H1 (cell line): ENCODE results near the gene MCM3AP. TPM values are rescaled to one million over a fixed set of nuclear protein-coding genes. Genes with fewer than 3 reads are reported as not detected.

Source experiments
- CTCF ChIA-PET: fragments of 300-600 bp; sonication (Branson Sonifier 250); formaldehyde crosslinking; loops from one replicate; lab custom pipeline; 2021; ENCODE audit not compliant: partially characterized antibody; lab: Charles Lee
- POLR2A ChIA-PET: fragments of 300-600 bp; sonication (Branson Sonifier 250); formaldehyde crosslinking; loops from one replicate; lab custom pipeline; 2021; ENCODE audit warnings: inconsistent platforms; ENCODE audit not compliant: partially characterized antibody; lab: Charles Lee
- DNase-seq, 2 experiments: peaks; one replicate each; pipeline versions ENCODE4 v3.0.0 to v3.0.0-alpha.2; 2010 to 2022; ENCODE audit warnings: low spot score in 2 of 2, low read depth in 1 of 2, mixed read lengths in 1 of 2
- FAIRE-seq: peaks from 2 replicates; lab custom pipeline; 2011; peaks lifted over from hg19 to GRCh38; lab: Jason Lieb, UNC
- H2AFZ ChIP-seq: 2 replicates; pipeline ENCODE4 v1.8.1; 2012; ENCODE audit warnings: low read length, inconsistent platforms
- H2AK5ac ChIP-seq: 2 replicates; pipeline ENCODE4 v1.6.1; 2013; ENCODE audit warnings: low read depth, low read length
- H2BK120ac ChIP-seq: replicated peaks from 2 replicates; pipeline ENCODE3; 2013; ENCODE audit warnings: low read depth, low read length, inconsistent platforms
- H2BK12ac ChIP-seq: 2 replicates; pipeline ENCODE4 v1.6.1; 2013; ENCODE audit warnings: low read depth, low read length
- H2BK15ac ChIP-seq: 2 replicates; pipeline ENCODE4 v1.6.1; 2013; ENCODE audit warnings: low read length
- H2BK20ac ChIP-seq: 2 replicates; pipeline ENCODE4 v1.6.1; 2013; ENCODE audit warnings: low read length
- H2BK5ac ChIP-seq: 2 replicates; pipeline ENCODE4 v1.6.1; 2013; ENCODE audit warnings: low read depth, low read length
- H3K14ac ChIP-seq: 2 replicates; pipeline ENCODE4 v1.6.1; 2013; ENCODE audit warnings: inconsistent platforms; ENCODE audit not compliant: insufficient read length
- H3K18ac ChIP-seq: 2 replicates; pipeline ENCODE4 v1.6.1; 2013; ENCODE audit warnings: low read length; ENCODE audit errors: extremely low read depth
- H3K23ac ChIP-seq: 2 replicates; pipeline ENCODE4 v1.6.1; 2013; ENCODE audit warnings: inconsistent platforms; ENCODE audit not compliant: insufficient read length
- H3K23me2 ChIP-seq: 2 replicates; pipeline ENCODE4 v1.6.1; 2013; ENCODE audit warnings: low read depth, low read length
- H3K27ac ChIP-seq: 2 replicates; pipeline ENCODE4 v1.6.1; 2011; ENCODE audit warnings: low read depth, low read length, inconsistent platforms
- H3K27me3 ChIP-seq, 4 experiments: replicated peaks in 1 of 4; 1 replicate in 1 of 4; 2 replicates in 3 of 4; pipeline versions ENCODE4 v1.6.1 to v1.8.1; 2011 to 2013; ENCODE audit warnings: low read length in 3 of 4, mild to moderate bottlenecking in 3 of 4, inconsistent platforms in 2 of 4, mixed read lengths in 2 of 4, moderate library complexity in 1 of 4; ENCODE audit not compliant: control insufficient read depth in 3 of 4, insufficient read depth in 3 of 4; ENCODE audit errors: extremely low read depth in 1 of 4
- H3K36me3 ChIP-seq, 4 experiments: 2 replicates each; pipeline versions ENCODE4 v1.6.1 to v1.8.1; 2011 to 2013; ENCODE audit warnings: mild to moderate bottlenecking in 4 of 4, low read length in 3 of 4, moderate library complexity in 2 of 4, control low read depth in 1 of 4, inconsistent platforms in 1 of 4; ENCODE audit not compliant: insufficient read depth in 4 of 4, control insufficient read depth in 2 of 4
- H3K4ac ChIP-seq: replicated peaks from 2 replicates; pipeline ENCODE3; 2013; ENCODE audit warnings: low read length, low read depth, mixed read lengths, inconsistent platforms; ENCODE audit not compliant: insufficient read length
- H3K4me1 ChIP-seq, 4 experiments: replicated peaks in 1 of 4; 1 replicate in 1 of 4; 2 replicates in 3 of 4; pipeline versions ENCODE4 v1.6.1 to v1.8.1; 2011 to 2013; ENCODE audit warnings: low read length in 3 of 4, inconsistent platforms in 2 of 4, mixed read lengths in 1 of 4; ENCODE audit not compliant: insufficient read depth in 4 of 4, control insufficient read depth in 3 of 4
- H3K4me2 ChIP-seq, 2 experiments: 2 replicates each; pipeline versions ENCODE4 v1.6.1 to v1.8.1; 2011 to 2013; ENCODE audit warnings: low read depth in 2 of 2, low read length in 2 of 2, control low read depth in 1 of 2, inconsistent platforms in 1 of 2, mild to moderate bottlenecking in 1 of 2; ENCODE audit not compliant: insufficient read depth in 1 of 2
- H3K4me3 ChIP-seq, 4 experiments: fragments of 200-600, 300-600 bp in 1 of 4; sonication (generic), shearing (Covaris generic), sonication (Bioruptor Twin) in 1 of 4; 2 replicates each; pipeline versions ENCODE4 v1.5.1 to v1.8.1; 2011 to 2016; ENCODE audit warnings: low read length in 4 of 4, low read depth in 3 of 4, control low read depth in 2 of 4, inconsistent platforms in 2 of 4, mild to moderate bottlenecking in 2 of 4, mixed read lengths in 1 of 4, moderate library complexity in 1 of 4; ENCODE audit not compliant: insufficient read depth in 2 of 4; ENCODE audit errors: extremely low read depth in 1 of 4
- H3K56ac ChIP-seq: replicated peaks from 2 replicates; pipeline ENCODE3; 2013; ENCODE audit warnings: low read depth, mild to moderate bottlenecking, mixed read lengths, low read length, inconsistent platforms; ENCODE audit not compliant: insufficient read length
- H3K79me1 ChIP-seq: 2 replicates; pipeline ENCODE4 v1.6.1; 2013; ENCODE audit warnings: low read depth, low read length, control low read depth
- H3K79me2 ChIP-seq, 2 experiments: 2 replicates each; pipeline versions ENCODE4 v1.6.1 to v1.8.1; 2012 to 2013; ENCODE audit warnings: low read length in 2 of 2, mild to moderate bottlenecking in 2 of 2, inconsistent platforms in 1 of 2; ENCODE audit not compliant: insufficient read depth in 2 of 2, control insufficient read depth in 1 of 2
- H3K9ac ChIP-seq, 4 experiments: replicated peaks in 1 of 4; 1 replicate in 1 of 4; 2 replicates in 3 of 4; pipeline versions ENCODE4 v1.6.1 to v1.8.1; 2011 to 2013; ENCODE audit warnings: low read depth in 3 of 4, low read length in 3 of 4, control low read depth in 2 of 4, mild to moderate bottlenecking in 2 of 4, moderate library complexity in 2 of 4, inconsistent platforms in 1 of 4; ENCODE audit errors: extremely low read depth in 1 of 4
- H3K9me3 ChIP-seq, 2 experiments: 2 replicates each; pipeline versions ENCODE4 v1.6.1 to v1.8.1; 2012 to 2013; ENCODE audit warnings: mild to moderate bottlenecking in 2 of 2, moderate library complexity in 2 of 2, control low read depth in 1 of 2, inconsistent platforms in 1 of 2, low read depth in 1 of 2, low read length in 1 of 2, mixed read lengths in 1 of 2; ENCODE audit not compliant: insufficient read depth in 2 of 2
- H4K20me1 ChIP-seq, 2 experiments: replicated peaks in 1 of 2; 2 replicates each; pipeline versions ENCODE3 to v1.8.1; 2011 to 2013; ENCODE audit warnings: inconsistent platforms in 2 of 2, low read length in 2 of 2, mild to moderate bottlenecking in 1 of 2; ENCODE audit not compliant: insufficient read depth in 2 of 2, control insufficient read depth in 1 of 2
- H4K5ac ChIP-seq: 2 replicates; pipeline ENCODE4 v1.6.1; 2013; ENCODE audit warnings: low read length, low read depth, mixed read lengths, inconsistent platforms; ENCODE audit not compliant: insufficient read length
- H4K8ac ChIP-seq: 2 replicates; pipeline ENCODE4 v1.8.0; 2013; ENCODE audit warnings: mild to moderate bottlenecking, moderate library complexity, low read length, inconsistent platforms; ENCODE audit not compliant: insufficient read depth; ENCODE audit errors: extremely low read depth
- H4K91ac ChIP-seq: replicated peaks from 2 replicates; pipeline ENCODE3; 2013; ENCODE audit warnings: low read length, mixed read lengths, inconsistent platforms; ENCODE audit not compliant: insufficient read length
- ASH2L ChIP-seq: fragments of 200-600, 300-600 bp; sonication (generic); IDR thresholded peaks from one replicate; pipeline ENCODE4 v1.7.1; 2017; ENCODE audit warnings: low read length
- BACH1 ChIP-seq: IDR thresholded peaks from 2 replicates; pipeline ENCODE4 v1.6.1; 2012; ENCODE audit warnings: low read length, improper control_type of control experiment
- CHD1 ChIP-seq: IDR thresholded peaks from 2 replicates; pipeline ENCODE4 v1.6.1; 2012; ENCODE audit warnings: low read depth, low read length, improper control_type of control experiment
- GABPA ChIP-seq: IDR thresholded peaks from 2 replicates; pipeline ENCODE4 v1.6.1; 2011; ENCODE audit warnings: mild to moderate bottlenecking, low read length, moderate library complexity, borderline replicate concordance; ENCODE audit not compliant: insufficient read depth
- NRF1 ChIP-seq: IDR thresholded peaks from 2 replicates; pipeline ENCODE4 v1.6.1; 2011; ENCODE audit warnings: mild to moderate bottlenecking, low read depth, low read length, improper control_type of control experiment
- RBBP5 ChIP-seq: IDR thresholded peaks from 2 replicates; pipeline ENCODE4 v1.7.1; 2012; ENCODE audit warnings: low read depth, mild to moderate bottlenecking, inconsistent platforms, low read length, moderate library complexity, borderline replicate concordance
- SIN3A ChIP-seq, 2 experiments: IDR thresholded peaks in 1 of 2; conservative IDR thresholded peaks in 1 of 2; 2 replicates each; pipeline ENCODE4 v1.6.1; 2011 to 2012; ENCODE audit warnings: low read length in 2 of 2, improper control_type of control experiment in 1 of 2, low read depth in 1 of 2, mild to moderate bottlenecking in 1 of 2
- SRF ChIP-seq: IDR thresholded peaks from 2 replicates; pipeline ENCODE4 v1.6.1; 2011; ENCODE audit warnings: mild to moderate bottlenecking, low read depth, low read length, moderate library complexity
- YY1 ChIP-seq: IDR thresholded peaks from 2 replicates; pipeline ENCODE4 v1.6.1; 2011; ENCODE audit warnings: low read depth, mild to moderate bottlenecking, low read length
- WGBS, 2 experiments: shearing (Covaris generic) in 1 of 2; methylation state at CpG; one replicate each; pipeline versions ENCODE4 v1.1.6 to v1.1.7; 2013 to 2015; ENCODE audit warnings: low lambda C conversion rate in 2 of 2, mixed read lengths in 2 of 2, inconsistent platforms in 1 of 2, low coverage in 1 of 2, missing lambda C conversion rate in 1 of 2; ENCODE audit not compliant: insufficient replicate concordance in 2 of 2, insufficient coverage in 1 of 2, insufficient read length in 1 of 2; ENCODE audit errors: extremely low coverage in 1 of 2, missing lambda C conversion rate in 1 of 2; 5-methylcytosine and 5-hydroxymethylcytosine counted together
- polyA plus RNA-seq, 7 experiments: library from polyadenylated mRNA; depleted of rRNA in 3 of 7; stranded (reverse) in 5 of 7; unstranded in 2 of 7; fragments of >200 nt in 5 of 7; fragments of 200-250 nt in 2 of 7; gene quantifications; 1 replicate in 5 of 7; 2 replicates in 1 of 7; 4 replicates in 1 of 7; pipeline versions ENCODE4 v1.2.1 to v1.2.3, GENCODE V29; 2011 to 2013; ENCODE audit warnings: missing spikeins in 2 of 7, mixed read lengths in 2 of 7
- total RNA-seq: library from RNA; stranded (reverse); fragmentation: NEBNext Ultra II Directional; extraction: Animal tissue kit (Norgen Biotek cat#: 25700); gene quantifications from 2 replicates; pipeline ENCODE4 v1.2.1, GENCODE V29; 2021

Gene MCM3AP
- total and polyA plus RNA-seq, 2 of the 8 experiments (the other 6 are each of a cell fraction or from before 2014, with no cell fraction given) = 37.2 to 119 TPM

GRCh38 chr21:46323227-46323709 is 37.9 kb upstream of the MCM3AP start:
- WGBS, 2 experiments = 1% methylated on average over 25 of the region's 34 CpGs; no CpG with 5 or more reads in 1 of the 2 experiments
- TF ChIP-seq YY1 (no peak), CHD1 (0 out of 2 replicates have a peak, but pooled peaks have one; percentile 19), RBBP5 (no peak), SIN3A (conservative IDR thresholded peaks at IDR 0.05 in 1 of 2, IDR thresholded peaks at IDR 0.05 in 1 of 2; ENCODE audit: low read depth in 1 of 2, low read length in 2 of 2) (peak in 1 of 2 experiments; percentile 14; a peak in 1 of 4 replicates), NRF1 (no peak), ASH2L (no peak), BACH1 (no peak), GABPA (no peak), SRF (no peak)
- TF ChIP-seq, all 59 proteins: peak for 2

More at GRCh38 chr21:46323227-46323709, 37.9 kb upstream of the MCM3AP start:
- Histone ChIP-seq H2BK120ac (no peak overlapping the region), H4K5ac (peak overlapping the region; percentile 78), H3K14ac (no peak overlapping the region), H3K9ac (peak overlapping the region; percentile 79 to 98 (median 91)), H2BK12ac (no peak overlapping the region), H3K9me3 (no peaks in the 10 kb centered on the region), H3K27me3 (no peaks in the 10 kb centered on the region), H3K27ac (peak overlapping the region; percentile 81), H4K91ac (peak overlapping the region; percentile 8), H3K56ac (peak overlapping the region; percentile 81), H3K4me2 (peak overlapping the region; percentile 78 to 97), H2BK5ac (peak overlapping the region; percentile 81), H3K79me1 (peaks cover 17% of the 10 kb centered on the region), H3K36me3 (peaks cover 0 to 8% (median 6%) of the 10 kb centered on the region in 4 experiments; a peak in 3 of 8 replicates), H4K20me1 (peaks cover 7 to 24% of the 10 kb centered on the region in 2 experiments), H2BK20ac (no peak overlapping the region), H2AFZ (no peak overlapping the region), H3K4me3 (peak overlapping the region; percentile 92 to 96 (median 94)), H3K18ac (peak overlapping the region; percentile 72), H3K23me2 (peaks cover 14% of the 10 kb centered on the region), H2AK5ac (no peak overlapping the region), H3K79me2 (peaks cover 11 to 56% of the 10 kb centered on the region in 2 experiments), H3K4me1 (peaks cover 0 to 11% (median 10%) of the 10 kb centered on the region in 4 experiments; a peak in 6 of 7 replicates), H4K8ac (peak overlapping the region; percentile 94), H3K4ac (no peak overlapping the region), H3K23ac (no peak overlapping the region), H2BK15ac (no peak overlapping the region)
- DNase-seq = no peak
- POLR2A ChIA-PET = interaction anchor here (0.7 to 2.7 kb wide), 15 partner anchors 9 to 94 kb away, joined by 3 to 17 read pairs (median 4); partner anchors contain the start of genes MCM3AP and YBEY
- CTCF ChIA-PET = interaction anchor here (0.8 to 1.2 kb wide), 2 partner anchors 10 to 351 kb away, joined by 3 read pairs; no protein-coding TSS in a partner anchor
- no peak for FAIRE-seq
